ENCODE measurements around the gene SLC38A11. TPM values are rescaled to one million over a fixed set of nuclear protein-coding genes. Genes with fewer than 3 reads are reported as not detected.

SLC38A11 gene
- total RNA-seq, 1 experiment from 2014 or later, result not detected

GRCh38 chr2:164953279-164953678 is 2.0 kb downstream of the SLC38A11 start:
- no peak overlapping the region for H3K4me3 ChIP-seq (ENCODE audit: low read depth, low read length, poor library complexity, severe bottlenecking)
- TF ChIP-seq CTCF (conservative IDR thresholded peaks at IDR 0.05; ENCODE audit: low read depth, low read length), result no peak
- TF ChIP-seq EZH2 (IDR thresholded peaks at IDR 0.05; ENCODE audit: borderline replicate concordance, low read depth, low read length, poor library complexity, severe bottlenecking), result no peak
- no peaks in the 10 kb centered on the region for H3K27me3 ChIP-seq (replicated peaks; ENCODE audit: insufficient read depth, low read depth, low read length, poor library complexity)
- no peaks in the 10 kb centered on the region for H3K4me1 ChIP-seq (ENCODE audit: insufficient read depth, low read length, poor library complexity, severe bottlenecking)
- no peaks in the 10 kb centered on the region for H3K9me3 ChIP-seq (ENCODE audit: low read depth, low read length, poor library complexity, severe bottlenecking)
- H3K27ac ChIP-seq (ENCODE audit: low read depth, low read length, poor library complexity, severe bottlenecking), result no peak overlapping the region
- CTCF ChIA-PET, result no interaction called here
- intact Hi-C loops (cut with micrococcal nuclease; ENCODE audit: unreplicated experiment), result no loop called here
- no TSS peak for BruUV-seq (replicated peaks)
- no peaks in the 10 kb centered on the region for H3K36me3 ChIP-seq (ENCODE audit: insufficient read depth, low read length, poor library complexity, severe bottlenecking)
- POLR2A ChIA-PET (ENCODE audit: low non-redundant PET), result no interaction called here
- no peak for DNase-seq (ENCODE audit: low spot score)

- POLR2A ChIA-PET (ENCODE audit: low non-redundant PET), result no interaction called here
- TF ChIP-seq CTCF (conservative IDR thresholded peaks at IDR 0.05; ENCODE audit: low read depth, low read length), result no peak
- no peak for TF ChIP-seq EZH2 (IDR thresholded peaks at IDR 0.05; ENCODE audit: borderline replicate concordance, low read depth, low read length, poor library complexity, severe bottlenecking)
- Histone ChIP-seq H3K4me3 (ENCODE audit: low read depth, low read length, poor library complexity, severe bottlenecking) (no peak overlapping the region), H3K27ac (ENCODE audit: low read depth, low read length, poor library complexity, severe bottlenecking) (no peak overlapping the region), H3K9me3 (ENCODE audit: low read depth, low read length, poor library complexity, severe bottlenecking) (no peaks in the 10 kb centered on the region), H3K4me1 (ENCODE audit: insufficient read depth, low read length, poor library complexity, severe bottlenecking) (no peaks in the 10 kb centered on the region), H3K27me3 (replicated peaks; ENCODE audit: insufficient read depth, low read depth, low read length, poor library complexity) (no peaks in the 10 kb centered on the region), H3K36me3 (ENCODE audit: insufficient read depth, low read length, poor library complexity, severe bottlenecking) (no peaks in the 10 kb centered on the region)
- BruUV-seq (replicated peaks), result no TSS peak
- intact Hi-C loops (cut with micrococcal nuclease; ENCODE audit: unreplicated experiment), result no loop called here
- CTCF ChIA-PET, result no interaction called here
- DNase-seq (ENCODE audit: low spot score), result no peak
Measured at GRCh38 chr2:164952057-164952702, 3.1 kb downstream of the SLC38A11 start.

- DNase-seq (ENCODE audit: low spot score), result no peak
- H3K4me3 ChIP-seq (ENCODE audit: low read depth, low read length, poor library complexity, severe bottlenecking), result no peak overlapping the region
- no peaks in the 10 kb centered on the region for H3K9me3 ChIP-seq (ENCODE audit: low read depth, low read length, poor library complexity, severe bottlenecking)
- CTCF ChIA-PET, result no interaction called here
- H3K27me3 ChIP-seq (replicated peaks; ENCODE audit: insufficient read depth, low read depth, low read length, poor library complexity), result no peaks in the 10 kb centered on the region
- POLR2A ChIA-PET (ENCODE audit: low non-redundant PET), result no interaction called here
- no peak for TF ChIP-seq EZH2 (IDR thresholded peaks at IDR 0.05; ENCODE audit: borderline replicate concordance, low read depth, low read length, poor library complexity, severe bottlenecking)
- TF ChIP-seq CTCF (conservative IDR thresholded peaks at IDR 0.05; ENCODE audit: low read depth, low read length), result no peak
- no peaks in the 10 kb centered on the region for H3K4me1 ChIP-seq (ENCODE audit: insufficient read depth, low read length, poor library complexity, severe bottlenecking)
- H3K36me3 ChIP-seq (ENCODE audit: insufficient read depth, low read length, poor library complexity, severe bottlenecking), result no peaks in the 10 kb centered on the region
- intact Hi-C loops (cut with micrococcal nuclease; ENCODE audit: unreplicated experiment), result no loop called here
- no peak overlapping the region for H3K27ac ChIP-seq (ENCODE audit: low read depth, low read length, poor library complexity, severe bottlenecking)
- no TSS peak for BruUV-seq (replicated peaks)
Measured at GRCh38 chr2:164948540-164948939, 6.8 kb downstream of the SLC38A11 start.

All from A673 (cell line).